ENCODE data around the gene NCAN. TPM values are rescaled to one million over a fixed set of nuclear protein-coding genes. Genes with fewer than 3 reads are reported as not detected.

NCAN gene
- polyA plus RNA-seq, 1 donor (not counting 4 experiments of a cell fraction or from before 2014, with no cell fraction given), result not detected

DNA sequence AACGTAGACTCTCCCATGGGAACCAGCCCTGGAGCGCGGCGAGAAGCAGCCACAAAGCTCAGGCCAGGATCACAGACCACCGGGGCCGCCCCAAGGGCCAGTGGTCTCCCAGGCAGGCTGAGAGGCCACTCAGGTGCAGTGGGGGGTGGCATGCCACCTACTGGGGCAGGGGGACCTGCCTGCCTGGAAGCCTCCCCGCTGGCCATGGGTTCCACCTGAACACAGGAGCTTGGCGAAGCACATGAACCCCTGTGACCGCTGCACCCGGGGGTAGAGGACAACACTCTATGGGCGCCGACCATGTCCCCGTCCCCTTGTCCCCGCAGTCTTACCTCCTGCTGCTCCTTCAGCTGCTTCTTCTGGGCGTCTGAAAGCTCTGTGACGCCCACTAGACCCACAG is 68.1 kb downstream of the NCAN start:
- H2AFZ ChIP-seq (ENCODE audit: control insufficient read depth, low read length), result no peak overlapping the region
- no peaks in the 10 kb centered on the region for H3K27me3 ChIP-seq (ENCODE audit: control insufficient read depth, extremely low read depth, insufficient read depth, low read length)
- no peak overlapping the region for H3K4me2 ChIP-seq (ENCODE audit: control insufficient read depth, extremely low read depth, insufficient read depth, low read depth, low read length)
- H3K79me2 ChIP-seq (ENCODE audit: control insufficient read depth, insufficient read depth, low read length), result no peaks in the 10 kb centered on the region
- H3K4me3 ChIP-seq (ENCODE audit: control insufficient read depth in 2 of 3, extremely low read depth in 1 of 3, insufficient read depth in 2 of 3, low read depth in 1 of 3, low read length in 3 of 3), result no peak overlapping the region
- H3K9me1 ChIP-seq (ENCODE audit: control insufficient read depth, extremely low read depth, insufficient read depth, low read length), result no peaks in the 10 kb centered on the region
- no peaks in the 10 kb centered on the region for H3K9me3 ChIP-seq (ENCODE audit: control insufficient read depth, low read depth, low read length)
- peaks cover 3% of the 10 kb centered on the region for H4K20me1 ChIP-seq (ENCODE audit: control insufficient read depth, extremely low read depth, insufficient read depth, low read length)
- H3K27ac ChIP-seq (ENCODE audit: control insufficient read depth, insufficient read depth, low read length), result no peak overlapping the region
- TF ChIP-seq EZH2 (IDR thresholded peaks at IDR 0.05; ENCODE audit: low read length), result no peak
- TF ChIP-seq, protein P1, sequence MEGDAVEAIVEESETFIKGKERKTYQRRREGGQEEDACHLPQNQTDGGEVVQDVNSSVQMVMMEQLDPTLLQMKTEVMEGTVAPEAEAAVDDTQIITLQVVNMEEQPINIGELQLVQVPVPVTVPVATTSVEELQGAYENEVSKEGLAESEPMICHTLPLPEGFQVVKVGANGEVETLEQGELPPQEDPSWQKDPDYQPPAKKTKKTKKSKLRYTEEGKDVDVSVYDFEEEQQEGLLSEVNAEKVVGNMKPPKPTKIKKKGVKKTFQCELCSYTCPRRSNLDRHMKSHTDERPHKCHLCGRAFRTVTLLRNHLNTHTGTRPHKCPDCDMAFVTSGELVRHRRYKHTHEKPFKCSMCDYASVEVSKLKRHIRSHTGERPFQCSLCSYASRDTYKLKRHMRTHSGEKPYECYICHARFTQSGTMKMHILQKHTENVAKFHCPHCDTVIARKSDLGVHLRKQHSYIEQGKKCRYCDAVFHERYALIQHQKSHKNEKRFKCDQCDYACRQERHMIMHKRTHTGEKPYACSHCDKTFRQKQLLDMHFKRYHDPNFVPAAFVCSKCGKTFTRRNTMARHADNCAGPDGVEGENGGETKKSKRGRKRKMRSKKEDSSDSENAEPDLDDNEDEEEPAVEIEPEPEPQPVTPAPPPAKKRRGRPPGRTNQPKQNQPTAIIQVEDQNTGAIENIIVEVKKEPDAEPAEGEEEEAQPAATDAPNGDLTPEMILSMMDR (optimal IDR thresholded peaks at IDR 0.05 in 1 of 3, IDR thresholded peaks at IDR 0.05 in 1 of 3, conservative IDR thresholded peaks at IDR 0.05 in 1 of 3; ENCODE audit: extremely low read depth in 1 of 3, insufficient read depth in 2 of 3, low read length in 3 of 3), result no peak
- H3K36me3 ChIP-seq (ENCODE audit: control insufficient read depth in 2 of 2, extremely low read depth in 1 of 2, insufficient read depth in 2 of 2, low read length in 2 of 2), result peaks cover 17 to 32% of the 10 kb centered on the region in 2 experiments
- DNase-seq (ENCODE audit: low read depth, low spot score), result no peak
- no peak for FAIRE-seq
- H3K4me1 ChIP-seq (ENCODE audit: control insufficient read depth, extremely low read depth, insufficient read depth, low read length), result no peaks in the 10 kb centered on the region
- no peak overlapping the region for H3K9ac ChIP-seq (ENCODE audit: control insufficient read depth, extremely low read depth, insufficient read depth, low read length)
- dilution Hi-C loops (cut with MboI; ENCODE audit: extremely low pct_ligation_motif_present, low sequenced_read_pairs), result no loop called here

- TF ChIP-seq EZH2 (IDR thresholded peaks at IDR 0.05; ENCODE audit: low read length), result no peak
- TF ChIP-seq, protein P1 (optimal IDR thresholded peaks at IDR 0.05 in 1 of 3, IDR thresholded peaks at IDR 0.05 in 1 of 3, conservative IDR thresholded peaks at IDR 0.05 in 1 of 3; ENCODE audit: extremely low read depth in 1 of 3, insufficient read depth in 2 of 3, low read length in 3 of 3), result no peak
- H3K9me1 ChIP-seq (ENCODE audit: control insufficient read depth, extremely low read depth, insufficient read depth, low read length), result no peaks in the 10 kb centered on the region
- FAIRE-seq (no peak), DNase-seq (ENCODE audit: low read depth, low spot score) (no peak)
- dilution Hi-C loops (cut with MboI; ENCODE audit: extremely low pct_ligation_motif_present, low sequenced_read_pairs), result no loop called here
- H4K20me1 ChIP-seq (ENCODE audit: control insufficient read depth, extremely low read depth, insufficient read depth, low read length), result peaks cover 3% of the 10 kb centered on the region
- no peak overlapping the region for H3K27ac ChIP-seq (ENCODE audit: control insufficient read depth, insufficient read depth, low read length)
- no peaks in the 10 kb centered on the region for H3K79me2 ChIP-seq (ENCODE audit: control insufficient read depth, insufficient read depth, low read length)
- no peaks in the 10 kb centered on the region for H3K27me3 ChIP-seq (ENCODE audit: control insufficient read depth, extremely low read depth, insufficient read depth, low read length)
- no peak overlapping the region for H2AFZ ChIP-seq (ENCODE audit: control insufficient read depth, low read length)
- H3K4me3 ChIP-seq (ENCODE audit: control insufficient read depth in 2 of 3, extremely low read depth in 1 of 3, insufficient read depth in 2 of 3, low read depth in 1 of 3, low read length in 3 of 3), result no peak overlapping the region
- H3K36me3 ChIP-seq (ENCODE audit: control insufficient read depth in 2 of 2, extremely low read depth in 1 of 2, insufficient read depth in 2 of 2, low read length in 2 of 2), result peaks cover 17 to 35% of the 10 kb centered on the region in 2 experiments
- H3K4me2 ChIP-seq (ENCODE audit: control insufficient read depth, extremely low read depth, insufficient read depth, low read depth, low read length), result no peak overlapping the region
- H3K9me3 ChIP-seq (ENCODE audit: control insufficient read depth, low read depth, low read length), result no peaks in the 10 kb centered on the region
- H3K9ac ChIP-seq (ENCODE audit: control insufficient read depth, extremely low read depth, insufficient read depth, low read length), result no peak overlapping the region
- H3K4me1 ChIP-seq (ENCODE audit: control insufficient read depth, extremely low read depth, insufficient read depth, low read length), result no peaks in the 10 kb centered on the region
These were observed 68.8 kb downstream of the NCAN start for GRCh38 chr19:19280561-19280960.

Measured in keratinocyte (primary cell).